K562 (cell line): ENCODE measurements around the gene DNAJC1. TPM values are rescaled to one million over a fixed set of nuclear protein-coding genes. Genes with fewer than 3 reads are reported as not detected.

ENCODE experiments used
- ATF6 ChIP-seq: sonication (generic); formaldehyde crosslinking; IDR thresholded peaks from 2 replicates; pipeline ENCODE4 v1.4.0; 2020; ENCODE audit warnings: mild to moderate bottlenecking, missing genetic modification reagents
- CTCF ChIP-seq, 3 experiments: IDR thresholded peaks in 2 of 3; conservative IDR thresholded peaks in 1 of 3; 2 replicates each; pipeline ENCODE4 v1.5.1; 2011 to 2012; ENCODE audit warnings: low read length in 3 of 3, mild to moderate bottlenecking in 3 of 3, control low read depth in 2 of 3, improper control_type of control experiment in 1 of 3, inconsistent platforms in 1 of 3, low read depth in 1 of 3, mixed read lengths in 1 of 3, moderate library complexity in 1 of 3; ENCODE audit not compliant: insufficient read depth in 2 of 3
- FOXA1 ChIP-seq: fragments of 450-650 bp; IDR thresholded peaks from 2 replicates; pipeline ENCODE4 v1.6.1; 2016; ENCODE audit warnings: mild to moderate bottlenecking, borderline replicate concordance
- KLF1 ChIP-seq: fragments of 450-650 bp; IDR thresholded peaks from 2 replicates; pipeline ENCODE4 v1.6.1; 2016; ENCODE audit warnings: missing genetic modification characterization, missing compliant biosample characterization
- MBD2 ChIP-seq: sonication (generic); IDR thresholded peaks from 2 replicates; pipeline ENCODE4 v1.6.1; 2016; ENCODE audit warnings: low read depth, borderline replicate concordance
- MLX ChIP-seq, 2 experiments: fragments of 450-650 bp in 1 of 2; sonication (generic) in 1 of 2; formaldehyde crosslinking; conservative IDR thresholded peaks; 2 replicates each; pipeline versions ENCODE4 v1.4.0 to v1.8.1; 2020 to 2022; ENCODE audit warnings: mild to moderate bottlenecking in 1 of 2, missing genetic modification reagents in 1 of 2
- MNT ChIP-seq, 2 experiments: fragments of 450-650 bp; conservative IDR thresholded peaks; 2 replicates each; pipeline ENCODE4 v1.6.1; 2017; ENCODE audit warnings: mild to moderate bottlenecking in 2 of 2, moderate library complexity in 2 of 2
- NR2F6 ChIP-seq: fragments of 450-650 bp; formaldehyde crosslinking; IDR thresholded peaks from 2 replicates; pipeline ENCODE4 v1.4.0; 2020; ENCODE audit warnings: mild to moderate bottlenecking
- RNF219 ChIP-seq: fragments of 250-450 bp; sonication (Bioruptor Pico); IDR thresholded peaks from 2 replicates; pipeline ENCODE4 v1.5.0; 2022; ENCODE audit warnings: mild to moderate bottlenecking
- SIN3A ChIP-seq, 2 experiments: fragments of 150-350 bp in 1 of 2; IDR thresholded peaks; 2 replicates each; pipeline ENCODE4 v1.6.1; 2011 to 2016; ENCODE audit warnings: borderline replicate concordance in 2 of 2, low read depth in 2 of 2, low read length in 2 of 2, mild to moderate bottlenecking in 2 of 2, moderate library complexity in 2 of 2; ENCODE audit not compliant: control insufficient read depth in 1 of 2
- TAF7 ChIP-seq: fragments of 450-650 bp; IDR thresholded peaks from 2 replicates; pipeline ENCODE4 v1.6.1; 2016; ENCODE audit warnings: missing genetic modification characterization, missing compliant biosample characterization
- TRIM25 ChIP-seq: fragments of 450-650 bp; IDR thresholded peaks from 2 replicates; pipeline ENCODE4 v1.7.0; 2016; ENCODE audit warnings: borderline replicate concordance
- ZBTB1 ChIP-seq: sonication (generic); formaldehyde crosslinking; IDR thresholded peaks from 2 replicates; pipeline ENCODE4 v1.8.1; 2023; ENCODE audit warnings: missing genetic modification reagents, low read depth, mild to moderate bottlenecking, borderline replicate concordance
- ZNF184 ChIP-seq: sonication (generic); formaldehyde crosslinking; IDR thresholded peaks from 2 replicates; pipeline ENCODE4 v1.5.0; 2020; ENCODE audit warnings: missing genetic modification reagents
- polyA plus RNA-seq, 8 experiments: library from polyadenylated mRNA; depleted of rRNA in 4 of 8; stranded (reverse) in 5 of 8; unstranded in 3 of 8; fragments of >200 nt; fragmentation: Nextera tagmentation in 2 of 8; fragmentation: Illumina TruSeq in 1 of 8; extraction: Ambion mirVana in 2 of 8; extraction: Trizol in 1 of 8; gene quantifications; 2 replicates each; pipeline versions ENCODE4 v1.2.1 to v1.2.3, GENCODE V29; 2011 to 2014; ENCODE audit warnings: inconsistent platforms in 1 of 8, missing spikeins in 1 of 8
- total RNA-seq, 7 experiments: library from RNA; depleted of rRNA in 6 of 7; stranded (reverse); fragments of >200 nt in 6 of 7; fragmentation: Illumina TruSeq in 2 of 7; extraction: Trizol in 2 of 7; gene quantifications; 2 replicates each; pipeline versions ENCODE4 v1.2.1 to v1.2.3, GENCODE V29; 2011 to 2021; ENCODE audit warnings: low replicate concordance in 1 of 7

The DNAJC1 gene
- total and polyA plus RNA-seq, 9 of the 15 experiments (the other 6 are each of a cell fraction or from before 2014, with no cell fraction given), result 5.4 to 77.6 (median 40.3) TPM

GRCh38 chr10:21807180-21807579 lies 196.3 kb downstream of the DNAJC1 start (continued):
- no peak for TF ChIP-seq KLF1 (tag)
- no peak for TF ChIP-seq TAF7 (tag)
- no peak for TF ChIP-seq NR2F6 (CRISPR knock-in tag)
- TF ChIP-seq CTCF (IDR thresholded peaks at IDR 0.05 in 2 of 3, conservative IDR thresholded peaks at IDR 0.05 in 1 of 3; ENCODE audit: insufficient read depth in 2 of 3, low read depth in 1 of 3, low read length in 3 of 3), result no peak
- TF ChIP-seq ZBTB1 (CRISPR knock-in tag), result no peak
- TF ChIP-seq SIN3A (IDR thresholded peaks at IDR 0.05; ENCODE audit: borderline replicate concordance in 2 of 2, control insufficient read depth in 1 of 2, low read depth in 2 of 2, low read length in 2 of 2), result no peak; a peak in 1 of 4 replicates
- TF ChIP-seq ZNF184 (CRISPR knock-in tag), result no peak
- no peak for TF ChIP-seq RNF219 (CRISPR knock-in tag)
- no peak; the same call in 1 of the 2 replicates for TF ChIP-seq TRIM25
- TF ChIP-seq FOXA1, result no peak
- no peak for TF ChIP-seq ATF6 (CRISPR knock-in tag)
- no peak for TF ChIP-seq MLX (CRISPR knock-in tag; conservative IDR thresholded peaks at IDR 0.05)
- TF ChIP-seq MBD2, result peak; percentile 54; the same call in 1 of the 2 replicates
- TF ChIP-seq MNT (conservative IDR thresholded peaks at IDR 0.05), result peak in 1 of 2 experiments; percentile 48; a peak in 1 of 4 replicates
